Activated B cell treated with CpG ODN at 0.5 μM for 24 hours (primary cell): ENCODE measurements around the gene PDE9A. TPM values are rescaled to one million over a fixed set of nuclear protein-coding genes. Genes with fewer than 3 reads are reported as not detected.

Experiments used
- ATAC-seq: fragments of 200-7000 bp; cut with Tn5 transposase; one replicate; pipeline ENCODE4 v1.10.0; 2021; ENCODE audit warnings: low read depth, mild to moderate bottlenecking, moderate library complexity
- CTCF ChIA-PET: fragments of 350-600 bp; sonication (Branson Sonifier 250); formaldehyde crosslinking; loops from one replicate; lab custom pipeline; 2021; ENCODE audit warnings: antibody characterized with exemption; lab: Charles Lee
- POLR2A ChIA-PET: fragments of 350-600 bp; sonication (Branson Sonifier 250); formaldehyde crosslinking; loops from one replicate; lab custom pipeline; 2021; ENCODE audit warnings: antibody characterized with exemption; lab: Charles Lee
- DNase-seq: peaks from one replicate; pipeline ENCODE4 v3.0.0; 2022
- H3K27ac Mint-ChIP-seq: one replicate; pipeline ENCODE4 v1.8.0; 2020; ENCODE audit warnings: mixed read lengths
- H3K27me3 Mint-ChIP-seq: one replicate; pipeline ENCODE4 v1.8.0; 2021; ENCODE audit warnings: mixed read lengths
- H3K36me3 Mint-ChIP-seq: one replicate; pipeline ENCODE4 v1.8.0; 2021; ENCODE audit warnings: low read depth, mixed read lengths
- H3K4me1 Mint-ChIP-seq: one replicate; pipeline ENCODE4 v1.8.0; 2021; ENCODE audit warnings: mixed read lengths
- H3K4me3 Mint-ChIP-seq: one replicate; pipeline ENCODE4 v1.8.0; 2020; ENCODE audit warnings: mild to moderate bottlenecking, mixed read lengths
- H3K9me3 Mint-ChIP-seq: one replicate; pipeline ENCODE4 v1.8.0; 2020; ENCODE audit warnings: mixed read lengths
- intact Hi-C: fragments of 100-400 bp; cut with micrococcal nuclease; formaldehyde crosslinking; loops from one replicate; pipeline ENCODE4 v1.15.1; 2024
- total RNA-seq: library from RNA; stranded (reverse); gene quantifications from 2 replicates; pipeline ENCODE4 v1.2.3, GENCODE V29; 2022
- TF ChIP-seq, protein P1 (sequence below): fragments of 200-600 bp; IDR thresholded peaks from one replicate; pipeline ENCODE4 v1.8.0; 2022; ENCODE audit warnings: antibody characterized with exemption, mild to moderate bottlenecking

Gene PDE9A
- total RNA-seq, 1 donor from 2014 or later: 0.58 TPM

DNA sequence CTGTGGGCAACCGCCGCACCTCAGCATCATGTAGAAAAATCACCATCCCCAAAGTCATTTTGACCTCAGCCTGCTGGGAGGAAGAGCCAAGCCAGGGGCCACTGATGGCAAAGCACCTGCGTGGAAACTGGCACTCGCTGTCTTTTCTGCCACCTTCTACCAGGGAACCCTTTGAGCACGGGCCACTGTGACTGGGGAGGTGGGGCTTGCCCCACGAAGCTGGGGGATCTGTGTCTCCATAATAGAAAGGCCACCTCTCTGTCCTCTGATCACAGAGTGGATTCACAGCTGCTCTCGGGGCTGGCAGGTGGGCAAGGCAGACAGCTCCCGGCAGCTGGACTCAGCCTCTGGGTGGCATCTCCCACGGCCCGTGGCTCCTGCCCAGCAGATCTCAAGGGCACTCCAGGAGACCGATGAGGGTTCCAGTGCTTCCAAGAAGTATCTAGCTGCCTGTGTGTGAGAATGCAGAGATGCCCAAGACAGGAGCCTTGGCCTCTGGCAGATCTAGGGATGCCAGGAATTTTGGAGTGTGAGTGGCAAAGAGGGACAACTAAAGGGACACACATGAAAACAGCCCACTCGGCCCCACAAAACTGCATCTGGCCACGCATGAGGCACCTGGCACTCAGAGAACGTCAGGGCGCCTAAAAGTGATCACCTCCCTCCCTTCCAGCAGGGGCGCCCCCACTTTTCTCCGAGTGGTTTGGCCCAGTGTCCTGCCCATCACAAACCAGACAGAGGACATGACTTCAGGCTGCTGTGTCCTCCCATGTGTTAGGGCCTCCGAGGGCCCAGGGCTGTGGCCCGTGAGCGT is 102.6 kb downstream of the PDE9A start:
- TF ChIP-seq, protein P1, sequence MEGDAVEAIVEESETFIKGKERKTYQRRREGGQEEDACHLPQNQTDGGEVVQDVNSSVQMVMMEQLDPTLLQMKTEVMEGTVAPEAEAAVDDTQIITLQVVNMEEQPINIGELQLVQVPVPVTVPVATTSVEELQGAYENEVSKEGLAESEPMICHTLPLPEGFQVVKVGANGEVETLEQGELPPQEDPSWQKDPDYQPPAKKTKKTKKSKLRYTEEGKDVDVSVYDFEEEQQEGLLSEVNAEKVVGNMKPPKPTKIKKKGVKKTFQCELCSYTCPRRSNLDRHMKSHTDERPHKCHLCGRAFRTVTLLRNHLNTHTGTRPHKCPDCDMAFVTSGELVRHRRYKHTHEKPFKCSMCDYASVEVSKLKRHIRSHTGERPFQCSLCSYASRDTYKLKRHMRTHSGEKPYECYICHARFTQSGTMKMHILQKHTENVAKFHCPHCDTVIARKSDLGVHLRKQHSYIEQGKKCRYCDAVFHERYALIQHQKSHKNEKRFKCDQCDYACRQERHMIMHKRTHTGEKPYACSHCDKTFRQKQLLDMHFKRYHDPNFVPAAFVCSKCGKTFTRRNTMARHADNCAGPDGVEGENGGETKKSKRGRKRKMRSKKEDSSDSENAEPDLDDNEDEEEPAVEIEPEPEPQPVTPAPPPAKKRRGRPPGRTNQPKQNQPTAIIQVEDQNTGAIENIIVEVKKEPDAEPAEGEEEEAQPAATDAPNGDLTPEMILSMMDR: no peak
- DNase-seq (no peak), ATAC-seq (no peak)
- H3K4me1 Mint-ChIP-seq: no peaks in the 10 kb centered on the region
- no peak overlapping the region for H3K4me3 Mint-ChIP-seq
- no peaks in the 10 kb centered on the region for H3K9me3 Mint-ChIP-seq
- CTCF ChIA-PET: no interaction called here
- intact Hi-C loops: no loop called here
- H3K36me3 Mint-ChIP-seq: no peaks in the 10 kb centered on the region
- POLR2A ChIA-PET: no interaction called here
- H3K27ac Mint-ChIP-seq: no peak overlapping the region
- H3K27me3 Mint-ChIP-seq: no peaks in the 10 kb centered on the region

DNA sequence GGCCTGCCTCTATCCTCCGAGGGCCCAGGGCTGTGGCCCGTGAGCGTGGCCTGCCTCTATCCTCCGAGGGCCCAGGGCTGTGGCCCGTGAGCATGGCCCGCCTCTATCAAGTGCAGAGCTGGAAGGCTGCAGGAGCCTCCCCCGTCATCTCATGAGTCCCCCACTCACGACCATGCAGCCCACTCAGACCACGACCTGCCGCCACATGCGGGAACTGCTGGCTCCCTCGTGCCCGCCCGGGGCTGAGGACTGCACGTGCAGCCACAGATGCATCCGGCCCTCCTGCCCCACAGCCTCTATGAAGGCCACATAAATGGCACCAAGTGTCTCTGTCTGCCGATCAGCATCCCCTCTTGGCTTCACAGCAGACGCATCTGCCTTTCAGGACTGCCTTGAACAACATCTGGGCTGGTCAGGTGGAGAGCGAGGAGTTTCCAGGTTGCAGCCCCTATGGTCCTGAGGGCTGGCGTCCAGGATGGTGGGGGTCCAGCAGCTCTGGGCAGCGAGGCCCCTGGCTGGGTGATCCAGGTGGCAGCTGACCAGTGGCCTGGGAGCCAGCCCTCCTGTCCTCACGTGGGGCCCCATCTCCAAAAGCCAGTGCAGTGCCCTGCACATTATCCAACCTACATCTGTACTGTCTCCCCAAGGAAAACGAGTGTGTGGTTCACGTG is 103.3 kb downstream of the PDE9A start:
- H3K36me3 Mint-ChIP-seq: no peaks in the 10 kb centered on the region
- POLR2A ChIA-PET: no interaction called here
- TF ChIP-seq, protein P1: no peak
- intact Hi-C loops: no loop called here
- ATAC-seq (no peak), DNase-seq (no peak)
- H3K27ac Mint-ChIP-seq: no peak overlapping the region
- no peaks in the 10 kb centered on the region for H3K4me1 Mint-ChIP-seq
- no peaks in the 10 kb centered on the region for H3K9me3 Mint-ChIP-seq
- CTCF ChIA-PET: no interaction called here
- no peaks in the 10 kb centered on the region for H3K27me3 Mint-ChIP-seq
- H3K4me3 Mint-ChIP-seq: no peak overlapping the region

DNA sequence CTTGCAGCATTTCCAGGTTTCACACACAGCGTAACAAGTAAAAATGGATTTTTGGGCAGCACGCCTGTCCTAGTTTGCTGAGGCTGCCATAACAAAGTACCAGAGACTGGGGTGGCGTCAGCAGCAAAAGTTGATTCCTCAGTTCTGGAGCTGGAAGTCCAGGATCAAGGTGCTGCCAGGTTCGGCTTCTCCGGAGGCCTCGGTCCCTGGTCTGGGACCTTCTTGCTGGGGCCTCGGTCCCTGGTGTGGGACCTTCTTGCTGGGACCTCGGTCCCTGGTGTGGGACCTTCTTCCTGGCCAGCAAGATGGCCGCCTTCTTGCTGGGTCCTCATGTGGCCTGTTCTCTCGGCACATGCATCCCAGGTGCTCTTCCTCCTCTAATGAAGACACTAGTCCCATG is 104.0 kb downstream of the PDE9A start:
- ATAC-seq (no peak), DNase-seq (no peak)
- Mint-ChIP-seq H3K9me3 (no peaks in the 10 kb centered on the region), H3K27me3 (no peaks in the 10 kb centered on the region), H3K36me3 (no peaks in the 10 kb centered on the region), H3K27ac (no peak overlapping the region), H3K4me1 (no peaks in the 10 kb centered on the region), H3K4me3 (no peak overlapping the region)
- POLR2A ChIA-PET: no interaction called here
- intact Hi-C loops: no loop called here
- CTCF ChIA-PET: no interaction called here
- TF ChIP-seq, protein P1: no peak

DNA sequence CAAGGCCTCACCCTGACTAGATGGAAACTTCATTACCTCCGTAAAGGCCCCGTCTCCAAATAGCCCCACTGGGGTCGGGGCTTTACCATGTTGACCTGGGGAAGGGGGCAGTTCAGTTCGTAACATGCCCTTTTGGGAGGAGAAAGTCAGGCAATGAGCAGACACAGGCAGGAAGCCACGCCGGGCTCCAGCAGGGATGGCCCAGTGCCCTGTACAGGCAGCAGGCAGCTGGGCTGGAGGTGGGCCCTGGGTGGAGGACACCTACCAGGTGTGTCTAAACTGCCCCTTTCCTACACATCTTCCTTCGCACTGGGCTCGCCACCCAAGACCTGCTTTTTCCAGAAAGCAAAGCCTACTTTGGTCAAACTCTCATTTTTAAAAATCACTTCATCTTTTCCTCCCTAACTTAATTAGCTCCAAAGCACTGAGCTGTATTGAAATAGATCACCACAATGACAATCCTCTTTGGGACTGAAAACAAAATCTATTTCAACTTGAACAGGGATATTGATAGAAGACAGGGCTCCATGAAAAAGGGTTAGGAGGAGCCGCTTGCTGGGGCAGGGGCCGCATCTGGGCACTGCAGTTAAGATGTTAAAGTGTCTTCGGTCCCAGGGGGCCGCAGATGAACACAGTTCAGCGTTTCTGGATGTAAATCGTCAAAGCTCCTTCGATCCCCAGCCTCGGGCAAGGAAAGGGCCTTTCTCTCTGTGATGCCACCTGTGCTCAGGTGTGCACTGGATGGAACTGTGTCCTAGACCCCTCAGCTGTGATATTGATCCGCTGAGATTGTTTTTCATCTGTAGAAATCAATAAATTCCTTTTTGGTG is 104.6 kb downstream of the PDE9A start:
- Mint-ChIP-seq H3K4me3 (no peak overlapping the region), H3K36me3 (no peaks in the 10 kb centered on the region), H3K27ac (no peak overlapping the region), H3K9me3 (no peaks in the 10 kb centered on the region), H3K4me1 (no peaks in the 10 kb centered on the region), H3K27me3 (no peaks in the 10 kb centered on the region)
- TF ChIP-seq, protein P1: no peak
- ATAC-seq (no peak), DNase-seq (no peak)
- POLR2A ChIA-PET: no interaction called here
- intact Hi-C loops: no loop called here
- CTCF ChIA-PET: no interaction called here
